ENCODE results near the gene SERPINE1.

The SERPINE1 gene

DNA sequence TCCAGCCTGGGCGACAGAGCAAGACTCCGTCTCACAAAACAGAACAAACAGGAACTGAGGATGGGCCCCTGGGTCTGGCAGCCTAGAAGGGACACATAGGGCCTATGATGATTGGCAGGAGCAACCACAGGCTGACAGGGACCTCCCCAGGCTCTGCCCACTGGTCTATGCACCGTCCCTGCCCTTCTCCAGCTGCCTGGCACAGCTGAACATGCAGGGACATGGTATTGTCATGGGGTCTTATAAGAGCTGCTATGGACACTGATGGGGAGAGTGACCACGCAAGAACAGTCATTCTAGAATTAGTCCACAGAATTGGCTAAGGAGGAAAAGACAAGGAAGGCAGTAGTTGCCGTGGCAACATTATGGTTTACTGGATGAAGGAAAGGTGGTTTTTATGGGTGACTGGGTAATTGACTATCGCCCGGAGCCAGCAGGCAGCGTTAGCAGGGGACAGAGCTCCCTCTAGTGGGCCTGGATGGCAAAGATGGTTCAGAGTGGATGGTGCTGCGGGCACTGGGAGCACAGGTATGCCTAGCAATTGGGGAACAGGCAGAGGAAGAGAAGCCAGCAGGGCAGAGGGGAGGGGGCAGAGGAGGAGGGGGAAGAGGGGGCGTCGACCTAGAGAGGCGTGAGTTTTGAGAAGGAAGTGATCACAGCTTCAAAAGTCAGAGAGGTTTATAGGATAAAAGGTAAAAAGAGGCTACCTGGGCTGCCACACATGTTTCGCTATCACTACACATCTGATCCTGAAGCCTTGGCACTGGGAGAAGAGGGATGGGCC, 49.4 kb upstream of the SERPINE1 start (continued):
- TF ChIP-seq, protein P1, sequence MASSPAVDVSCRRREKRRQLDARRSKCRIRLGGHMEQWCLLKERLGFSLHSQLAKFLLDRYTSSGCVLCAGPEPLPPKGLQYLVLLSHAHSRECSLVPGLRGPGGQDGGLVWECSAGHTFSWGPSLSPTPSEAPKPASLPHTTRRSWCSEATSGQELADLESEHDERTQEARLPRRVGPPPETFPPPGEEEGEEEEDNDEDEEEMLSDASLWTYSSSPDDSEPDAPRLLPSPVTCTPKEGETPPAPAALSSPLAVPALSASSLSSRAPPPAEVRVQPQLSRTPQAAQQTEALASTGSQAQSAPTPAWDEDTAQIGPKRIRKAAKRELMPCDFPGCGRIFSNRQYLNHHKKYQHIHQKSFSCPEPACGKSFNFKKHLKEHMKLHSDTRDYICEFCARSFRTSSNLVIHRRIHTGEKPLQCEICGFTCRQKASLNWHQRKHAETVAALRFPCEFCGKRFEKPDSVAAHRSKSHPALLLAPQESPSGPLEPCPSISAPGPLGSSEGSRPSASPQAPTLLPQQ (tag by site-specific recombination; IDR thresholded peaks at IDR 0.05): no peak; the same call in 1 of the 2 replicates
- no peak for TF ChIP-seq ZBTB7A (tag by site-specific recombination; IDR thresholded peaks at IDR 0.05; ENCODE audit: low read depth)
- no peak for TF ChIP-seq ZNF426 (tag by site-specific recombination; IDR thresholded peaks at IDR 0.05)
- TF ChIP-seq, protein P2, sequence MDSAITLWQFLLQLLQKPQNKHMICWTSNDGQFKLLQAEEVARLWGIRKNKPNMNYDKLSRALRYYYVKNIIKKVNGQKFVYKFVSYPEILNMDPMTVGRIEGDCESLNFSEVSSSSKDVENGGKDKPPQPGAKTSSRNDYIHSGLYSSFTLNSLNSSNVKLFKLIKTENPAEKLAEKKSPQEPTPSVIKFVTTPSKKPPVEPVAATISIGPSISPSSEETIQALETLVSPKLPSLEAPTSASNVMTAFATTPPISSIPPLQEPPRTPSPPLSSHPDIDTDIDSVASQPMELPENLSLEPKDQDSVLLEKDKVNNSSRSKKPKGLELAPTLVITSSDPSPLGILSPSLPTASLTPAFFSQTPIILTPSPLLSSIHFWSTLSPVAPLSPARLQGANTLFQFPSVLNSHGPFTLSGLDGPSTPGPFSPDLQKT (IDR thresholded peaks at IDR 0.05; ENCODE audit: borderline replicate concordance, low read depth, low read length): no peak
- TF ChIP-seq ZNF830 (tag by site-specific recombination; IDR thresholded peaks at IDR 0.05; ENCODE audit: low read depth): no peak
- no peak for TF ChIP-seq GLI4 (tag by site-specific recombination; IDR thresholded peaks at IDR 0.05)
- no peak for TF ChIP-seq ZNF791 (tag by site-specific recombination; IDR thresholded peaks at IDR 0.05)
- TF ChIP-seq ZBTB8A (tag by site-specific recombination; IDR thresholded peaks at IDR 0.05): no peak
- TF ChIP-seq ZNF138 (tag by site-specific recombination; IDR thresholded peaks at IDR 0.05; ENCODE audit: borderline replicate concordance): no peak
- TF ChIP-seq ZNF600 (tag by site-specific recombination; IDR thresholded peaks at IDR 0.05): no peak
- TF ChIP-seq, protein P3, sequence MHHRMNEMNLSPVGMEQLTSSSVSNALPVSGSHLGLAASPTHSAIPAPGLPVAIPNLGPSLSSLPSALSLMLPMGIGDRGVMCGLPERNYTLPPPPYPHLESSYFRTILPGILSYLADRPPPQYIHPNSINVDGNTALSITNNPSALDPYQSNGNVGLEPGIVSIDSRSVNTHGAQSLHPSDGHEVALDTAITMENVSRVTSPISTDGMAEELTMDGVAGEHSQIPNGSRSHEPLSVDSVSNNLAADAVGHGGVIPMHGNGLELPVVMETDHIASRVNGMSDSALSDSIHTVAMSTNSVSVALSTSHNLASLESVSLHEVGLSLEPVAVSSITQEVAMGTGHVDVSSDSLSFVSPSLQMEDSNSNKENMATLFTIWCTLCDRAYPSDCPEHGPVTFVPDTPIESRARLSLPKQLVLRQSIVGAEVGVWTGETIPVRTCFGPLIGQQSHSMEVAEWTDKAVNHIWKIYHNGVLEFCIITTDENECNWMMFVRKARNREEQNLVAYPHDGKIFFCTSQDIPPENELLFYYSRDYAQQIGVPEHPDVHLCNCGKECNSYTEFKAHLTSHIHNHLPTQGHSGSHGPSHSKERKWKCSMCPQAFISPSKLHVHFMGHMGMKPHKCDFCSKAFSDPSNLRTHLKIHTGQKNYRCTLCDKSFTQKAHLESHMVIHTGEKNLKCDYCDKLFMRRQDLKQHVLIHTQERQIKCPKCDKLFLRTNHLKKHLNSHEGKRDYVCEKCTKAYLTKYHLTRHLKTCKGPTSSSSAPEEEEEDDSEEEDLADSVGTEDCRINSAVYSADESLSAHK (tag by site-specific recombination; IDR thresholded peaks at IDR 0.05): peak; percentile 80
- TF ChIP-seq ZSCAN16 (tag by site-specific recombination; IDR thresholded peaks at IDR 0.05): no peak
- peak; percentile 75; the same call in 1 of the 2 replicates for TF ChIP-seq ZNF501 (tag by site-specific recombination; IDR thresholded peaks at IDR 0.05)
- TF ChIP-seq, protein P4, sequence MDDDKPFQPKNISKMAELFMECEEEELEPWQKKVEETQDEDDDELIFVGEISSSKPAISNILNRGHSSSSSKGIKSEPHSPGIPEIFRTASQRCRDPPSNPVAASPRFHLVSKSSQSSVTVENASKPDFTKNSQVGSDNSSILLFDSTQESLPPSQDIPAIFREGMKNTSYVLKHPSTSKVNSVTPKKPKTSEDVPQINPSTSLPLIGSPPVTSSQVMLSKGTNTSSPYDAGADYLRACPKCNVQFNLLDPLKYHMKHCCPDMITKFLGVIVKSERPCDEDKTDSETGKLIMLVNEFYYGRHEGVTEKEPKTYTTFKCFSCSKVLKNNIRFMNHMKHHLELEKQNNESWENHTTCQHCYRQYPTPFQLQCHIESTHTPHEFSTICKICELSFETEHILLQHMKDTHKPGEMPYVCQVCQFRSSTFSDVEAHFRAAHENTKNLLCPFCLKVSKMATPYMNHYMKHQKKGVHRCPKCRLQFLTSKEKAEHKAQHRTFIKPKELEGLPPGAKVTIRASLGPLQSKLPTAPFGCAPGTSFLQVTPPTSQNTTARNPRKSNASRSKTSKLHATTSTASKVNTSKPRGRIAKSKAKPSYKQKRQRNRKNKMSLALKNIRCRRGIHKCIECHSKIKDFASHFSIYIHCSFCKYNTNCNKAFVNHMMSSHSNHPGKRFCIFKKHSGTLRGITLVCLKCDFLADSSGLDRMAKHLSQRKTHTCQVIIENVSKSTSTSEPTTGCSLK (tag by site-specific recombination; IDR thresholded peaks at IDR 0.05): no peak
- TF ChIP-seq ZBTB1 (tag by site-specific recombination; IDR thresholded peaks at IDR 0.05): no peak
- TF ChIP-seq, protein P5, sequence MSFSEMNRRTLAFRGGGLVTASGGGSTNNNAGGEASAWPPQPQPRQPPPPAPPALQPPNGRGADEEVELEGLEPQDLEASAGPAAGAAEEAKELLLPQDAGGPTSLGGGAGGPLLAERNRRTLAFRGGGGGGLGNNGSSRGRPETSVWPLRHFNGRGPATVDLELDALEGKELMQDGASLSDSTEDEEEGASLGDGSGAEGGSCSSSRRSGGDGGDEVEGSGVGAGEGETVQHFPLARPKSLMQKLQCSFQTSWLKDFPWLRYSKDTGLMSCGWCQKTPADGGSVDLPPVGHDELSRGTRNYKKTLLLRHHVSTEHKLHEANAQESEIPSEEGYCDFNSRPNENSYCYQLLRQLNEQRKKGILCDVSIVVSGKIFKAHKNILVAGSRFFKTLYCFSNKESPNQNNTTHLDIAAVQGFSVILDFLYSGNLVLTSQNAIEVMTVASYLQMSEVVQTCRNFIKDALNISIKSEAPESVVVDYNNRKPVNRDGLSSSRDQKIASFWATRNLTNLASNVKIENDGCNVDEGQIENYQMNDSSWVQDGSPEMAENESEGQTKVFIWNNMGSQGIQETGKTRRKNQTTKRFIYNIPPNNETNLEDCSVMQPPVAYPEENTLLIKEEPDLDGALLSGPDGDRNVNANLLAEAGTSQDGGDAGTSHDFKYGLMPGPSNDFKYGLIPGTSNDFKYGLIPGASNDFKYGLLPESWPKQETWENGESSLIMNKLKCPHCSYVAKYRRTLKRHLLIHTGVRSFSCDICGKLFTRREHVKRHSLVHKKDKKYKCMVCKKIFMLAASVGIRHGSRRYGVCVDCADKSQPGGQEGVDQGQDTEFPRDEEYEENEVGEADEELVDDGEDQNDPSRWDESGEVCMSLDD (tag by site-specific recombination; IDR thresholded peaks at IDR 0.05): no peak
- TF ChIP-seq GFI1B (tag by site-specific recombination; IDR thresholded peaks at IDR 0.05): no peak
- TF ChIP-seq, protein P6, sequence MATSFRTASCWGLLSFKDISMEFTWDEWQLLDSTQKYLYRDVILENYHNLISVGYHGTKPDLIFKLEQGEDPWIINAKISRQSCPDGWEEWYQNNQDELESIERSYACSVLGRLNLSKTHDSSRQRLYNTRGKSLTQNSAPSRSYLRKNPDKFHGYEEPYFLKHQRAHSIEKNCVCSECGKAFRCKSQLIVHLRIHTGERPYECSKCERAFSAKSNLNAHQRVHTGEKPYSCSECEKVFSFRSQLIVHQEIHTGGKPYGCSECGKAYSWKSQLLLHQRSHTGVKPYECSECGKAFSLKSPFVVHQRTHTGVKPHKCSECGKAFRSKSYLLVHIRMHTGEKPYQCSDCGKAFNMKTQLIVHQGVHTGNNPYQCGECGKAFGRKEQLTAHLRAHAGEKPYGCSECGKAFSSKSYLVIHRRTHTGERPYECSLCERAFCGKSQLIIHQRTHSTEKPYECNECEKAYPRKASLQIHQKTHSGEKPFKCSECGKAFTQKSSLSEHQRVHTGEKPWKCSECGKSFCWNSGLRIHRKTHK (tag by site-specific recombination; IDR thresholded peaks at IDR 0.05): no peak
- no peak for TF ChIP-seq HOXA7 (CRISPR knock-in tag; IDR thresholded peaks at IDR 0.05; ENCODE audit: borderline replicate concordance)
- TF ChIP-seq ZFP41 (tag by site-specific recombination; IDR thresholded peaks at IDR 0.05; ENCODE audit: borderline replicate concordance): no peak
- peak; percentile 71; the same call in 1 of the 2 replicates for TF ChIP-seq SP7 (tag by site-specific recombination; IDR thresholded peaks at IDR 0.05)
- TF ChIP-seq ZBTB17 (tag by site-specific recombination; IDR thresholded peaks at IDR 0.05): peak; percentile 80
- TF ChIP-seq ZNF394 (tag by site-specific recombination; IDR thresholded peaks at IDR 0.05; ENCODE audit: borderline replicate concordance): no peak
- TF ChIP-seq ZNF560 (tag by site-specific recombination; IDR thresholded peaks at IDR 0.05; ENCODE audit: borderline replicate concordance): no peak
- TF ChIP-seq, protein P7, sequence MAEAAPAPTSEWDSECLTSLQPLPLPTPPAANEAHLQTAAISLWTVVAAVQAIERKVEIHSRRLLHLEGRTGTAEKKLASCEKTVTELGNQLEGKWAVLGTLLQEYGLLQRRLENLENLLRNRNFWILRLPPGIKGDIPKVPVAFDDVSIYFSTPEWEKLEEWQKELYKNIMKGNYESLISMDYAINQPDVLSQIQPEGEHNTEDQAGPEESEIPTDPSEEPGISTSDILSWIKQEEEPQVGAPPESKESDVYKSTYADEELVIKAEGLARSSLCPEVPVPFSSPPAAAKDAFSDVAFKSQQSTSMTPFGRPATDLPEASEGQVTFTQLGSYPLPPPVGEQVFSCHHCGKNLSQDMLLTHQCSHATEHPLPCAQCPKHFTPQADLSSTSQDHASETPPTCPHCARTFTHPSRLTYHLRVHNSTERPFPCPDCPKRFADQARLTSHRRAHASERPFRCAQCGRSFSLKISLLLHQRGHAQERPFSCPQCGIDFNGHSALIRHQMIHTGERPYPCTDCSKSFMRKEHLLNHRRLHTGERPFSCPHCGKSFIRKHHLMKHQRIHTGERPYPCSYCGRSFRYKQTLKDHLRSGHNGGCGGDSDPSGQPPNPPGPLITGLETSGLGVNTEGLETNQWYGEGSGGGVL (tag by site-specific recombination; IDR thresholded peaks at IDR 0.05): peak; percentile 62

Measured in HEK293 (cell line).